GM12878 (cell line): ENCODE measurements around the gene NAALADL2. TPM values are rescaled to one million over a fixed set of nuclear protein-coding genes. Genes with fewer than 3 reads are reported as not detected.
A peak's percentile ranks its signal among the peaks of the same experiment; 100 is the strongest.

Experiments
- ATAC-seq: fragments of 200-7000 bp; cut with Tn5 transposase; 3 replicates; pipeline ENCODE4 v1.9.1; 2020; ENCODE audit warnings: mild to moderate bottlenecking, moderate library complexity
- BruUV-seq: library from RNA; stranded (reverse); fragments of 400-500 nt; replicated peaks from 2 replicates; lab custom pipeline; 2021; lab: Mats Ljungman, UMichigan
- CTCF ChIA-PET: fragments of 300-600 bp; sonication (Branson Sonifier 250); formaldehyde crosslinking; extraction: SDS; loops from one replicate; lab custom pipeline; 2021; ENCODE audit warnings: inconsistent platforms; lab: Yijun Ruan, JAX
- POLR2A ChIA-PET: fragments of 350-600 bp; formaldehyde crosslinking; extraction: SDS; loops from one replicate; lab custom pipeline; 2021; ENCODE audit warnings: inconsistent platforms; lab: Charles Lee
- RAD21 ChIA-PET: fragments of 300-600 bp; sonication (Branson Sonifier 250); formaldehyde crosslinking; loops from one replicate; lab custom pipeline; 2023; ENCODE audit warnings: antibody characterized with exemption; ENCODE audit not compliant: unreplicated experiment; lab: Charles Lee
- SMC1A ChIA-PET: fragments of 300-600 bp; sonication (Branson Sonifier 250); formaldehyde crosslinking; loops from one replicate; lab custom pipeline; 2023; ENCODE audit not compliant: unreplicated experiment, uncharacterized antibody; lab: Charles Lee
- DNase-seq: peaks from one replicate; pipeline ENCODE4 v3.0.0-alpha.2; 2011; ENCODE audit warnings: low read depth, low spot score
- FAIRE-seq: peaks from 3 replicates; lab custom pipeline; 2011; peaks lifted over from hg19 to GRCh38; lab: Jason Lieb, UNC
- H2AFZ ChIP-seq: 2 replicates; pipeline ENCODE4 v1.6.0; 2011; ENCODE audit warnings: low read depth, low read length, control low read depth; ENCODE audit not compliant: control insufficient read depth
- H3K27ac ChIP-seq: 2 replicates; pipeline ENCODE4 v1.5.1; 2011; ENCODE audit warnings: control low read depth; ENCODE audit not compliant: control insufficient read depth, insufficient read depth
- H3K27me3 ChIP-seq, 2 experiments: replicated peaks in 1 of 2; 2 replicates each; pipeline versions ENCODE4 v1.6.0 to v1.6.1; 2011; ENCODE audit warnings: low read length in 1 of 2; ENCODE audit not compliant: control insufficient read depth in 2 of 2, insufficient read depth in 2 of 2
- H3K36me3 ChIP-seq, 2 experiments: 2 replicates each; pipeline ENCODE4 v1.5.1; 2011; ENCODE audit warnings: low read length in 1 of 2; ENCODE audit not compliant: control insufficient read depth in 2 of 2, insufficient read depth in 2 of 2
- H3K4me1 ChIP-seq: 2 replicates; pipeline ENCODE4 v1.6.1; 2011; ENCODE audit warnings: mild to moderate bottlenecking, low read length, moderate library complexity, mixed read lengths; ENCODE audit not compliant: control insufficient read depth, insufficient read depth
- H3K4me2 ChIP-seq: 2 replicates; pipeline ENCODE4 v1.6.0; 2011; ENCODE audit warnings: control low read depth; ENCODE audit not compliant: control insufficient read depth, insufficient read depth
- H3K4me3 ChIP-seq: fragments of 200-600 bp; sonication (generic); 2 replicates; pipeline ENCODE4 v1.5.1; 2016
- H3K79me2 ChIP-seq: 2 replicates; pipeline ENCODE4 v1.6.0; 2011; ENCODE audit warnings: low read length; ENCODE audit not compliant: control insufficient read depth, insufficient read depth
- H3K9ac ChIP-seq: 2 replicates; pipeline ENCODE4 v1.8.0; 2011; ENCODE audit warnings: low read length, control low read depth, mixed read lengths; ENCODE audit not compliant: control insufficient read depth, insufficient read depth
- H3K9me3 ChIP-seq: replicated peaks from 3 replicates; pipeline ENCODE4 v1.5.1; 2011; ENCODE audit warnings: mild to moderate bottlenecking, low read length; ENCODE audit not compliant: control insufficient read depth, insufficient read depth
- H4K20me1 ChIP-seq: 2 replicates; pipeline ENCODE4 v1.6.0; 2011; ENCODE audit not compliant: control insufficient read depth, insufficient read depth
- EP300 ChIP-seq, 2 experiments: fragments of 150-350 bp in 1 of 2; IDR thresholded peaks; 2 replicates each; pipeline ENCODE4 v1.6.1; 2011 to 2012; ENCODE audit warnings: low read depth in 2 of 2, low read length in 2 of 2, borderline replicate concordance in 1 of 2, improper control_type of control experiment in 1 of 2, inconsistent platforms in 1 of 2; ENCODE audit not compliant: control insufficient read depth in 1 of 2
- POU2F2 ChIP-seq: IDR thresholded peaks from 3 replicates; pipeline ENCODE4 v1.6.1; 2011; ENCODE audit warnings: low read depth, mild to moderate bottlenecking, low read length, borderline replicate concordance
- SPI1 ChIP-seq: IDR thresholded peaks from 2 replicates; pipeline ENCODE4 v1.6.1; 2011; ENCODE audit warnings: low read depth, mild to moderate bottlenecking, low read length, moderate library complexity, borderline replicate concordance; ENCODE audit not compliant: insufficient read depth
- ZNF24 ChIP-seq: fragments of 450-650 bp; IDR thresholded peaks from 2 replicates; pipeline ENCODE4 v1.6.1; 2017; ENCODE audit warnings: antibody characterized with exemption, mild to moderate bottlenecking
- WGBS: methylation state at CpG from one replicate; pipeline ENCODE4 v1.1.6; 2016; ENCODE audit warnings: low lambda C conversion rate; ENCODE audit not compliant: insufficient replicate concordance, insufficient coverage; ENCODE audit errors: missing lambda C conversion rate; 5-methylcytosine and 5-hydroxymethylcytosine counted together
- in situ Hi-C: fragments of 300-500 bp; cut with MboI; formaldehyde crosslinking; loops from 9 replicates; pipeline ENCODE4 v1.14.3; 2018; ENCODE audit warnings: mixed read lengths
- intact Hi-C: fragments of 100-400 bp; cut with micrococcal nuclease; formaldehyde crosslinking; loops from one replicate; pipeline ENCODE4 v1.14.2; 2022; ENCODE audit not compliant: unreplicated experiment
- polyA plus RNA-seq, 11 experiments: library from polyadenylated mRNA; depleted of rRNA in 4 of 11; unstranded in 6 of 11; stranded (reverse) in 5 of 11; fragments of >200 nt; fragmentation: Nextera tagmentation in 4 of 11; fragmentation: Illumina TruSeq in 1 of 11; extraction: Ambion mirVana in 4 of 11; extraction: Trizol in 1 of 11; gene quantifications; 1 replicate in 1 of 11; 2 replicates in 10 of 11; pipeline versions ENCODE4 v1.2.1 to v1.2.3, GENCODE V29; 2011 to 2016; ENCODE audit warnings: inconsistent platforms in 2 of 11, missing spikeins in 2 of 11, low read depth in 1 of 11
- total RNA-seq, 4 experiments: library from RNA; depleted of rRNA in 3 of 4; stranded (reverse); fragments of >200 nt in 3 of 4; fragmentation: Illumina TruSeq in 1 of 4; extraction: Trizol in 1 of 4; gene quantifications; 2 replicates each; pipeline versions ENCODE4 v1.2.1 to v1.2.3, GENCODE V29; 2013 to 2021

Gene NAALADL2
- total and polyA plus RNA-seq, 10 of the 15 experiments (the other 5 are each of a cell fraction or from before 2014, with no cell fraction given): 0.06 to 10.8 (median 0.46) TPM

GRCh38 chr3:175374705-175375104 is 515.6 kb downstream of the NAALADL2 start (continued):
- no peak for TF ChIP-seq ZNF24
- TF ChIP-seq, all 136 proteins: peak for 0

GRCh38 chr3:175378348-175378747 is 519.2 kb downstream of the NAALADL2 start:
- Histone ChIP-seq H3K4me1 (no peaks in the 10 kb centered on the region), H3K27me3 (no peaks in the 10 kb centered on the region), H3K79me2 (no peaks in the 10 kb centered on the region), H3K9ac (no peak overlapping the region), H4K20me1 (no peaks in the 10 kb centered on the region), H2AFZ (peak overlapping the region; percentile 21; the same call in 1 of the 2 replicates), H3K9me3 (no peaks in the 10 kb centered on the region; the same call in 2 of the 3 replicates)
- in situ Hi-C loops: no loop called here
- intact Hi-C loops: no loop called here
- CTCF ChIA-PET: interaction anchor here (1.2 to 2.0 kb wide), 3 partner anchors 19 to 102 kb away, joined by 3 to 11 read pairs (median 5); no protein-coding TSS in a partner anchor
- FAIRE-seq: no peak
- POLR2A ChIA-PET: interaction anchor here (1.0 kb wide), 2 partner anchors 22 to 39 kb away, joined by 3 to 9 read pairs; no protein-coding TSS in a partner anchor
- 22% methylated on average over 2 of the region's 2 CpGs for WGBS
- TF ChIP-seq POU2F2 (peak; percentile 74; the same call in 2 of the 3 replicates), SPI1 (peak; percentile 42; the same call in 1 of the 2 replicates), EP300 (IDR thresholded peaks at IDR 0.05; ENCODE audit: borderline replicate concordance in 1 of 2, control insufficient read depth in 1 of 2, low read depth in 2 of 2, low read length in 2 of 2) (no peak)
- TF ChIP-seq, all 136 proteins: peak for 2
- Histone ChIP-seq H3K4me2 (no peak overlapping the region), H3K27ac (no peak overlapping the region), H3K36me3 (no peaks in the 10 kb centered on the region), H3K4me3 (no peak overlapping the region)
- ChIA-PET SMC1A (interaction anchor here (0.7 to 2.8 kb wide), 15 partner anchors 8 to 237 kb away, joined by 3 to 16 read pairs (median 6); no protein-coding TSS in a partner anchor), RAD21 (interaction anchor here (0.9 to 2.6 kb wide), 10 partner anchors 20 to 148 kb away, joined by 3 to 13 read pairs (median 3); no protein-coding TSS in a partner anchor)
- ATAC-seq (peak; percentile 96), DNase-seq (peak; percentile 39)
- no TSS peak for BruUV-seq
